Breast epithelium (tissue), 4 donors: Measurements from ENCODE around the gene PCSK5. TPM values are rescaled to one million over a fixed set of nuclear protein-coding genes. Genes with fewer than 3 reads are reported as not detected.

Experiments
- DNase-seq, 2 donors: peaks; one replicate each; pipeline ENCODE4 v3.0.0-alpha.2; 2019; ENCODE audit warnings: low spot score in 2 of 2
- H3K27ac ChIP-seq, 2 donors: fragments of 200-600 bp; sonication (generic) in 1 of 2; one replicate each; pipeline ENCODE4 v1.5.1; 2016 to 2019; ENCODE audit warnings: mild to moderate bottlenecking in 1 of 2
- H3K27me3 ChIP-seq, 2 donors: fragments of 200-600 bp; sonication (generic) in 1 of 2; one replicate each; pipeline versions ENCODE4 v1.5.1 to v1.6.0; 2017 to 2019; ENCODE audit warnings: control low read depth in 1 of 2, mild to moderate bottlenecking in 1 of 2
- H3K36me3 ChIP-seq: fragments of 200-600 bp; one replicate; pipeline ENCODE4 v1.5.1; 2019
- H3K4me1 ChIP-seq, 2 donors: fragments of 200-600 bp; sonication (generic); one replicate each; pipeline ENCODE4 v1.5.1; 2016 to 2019; ENCODE audit warnings: control low read depth in 1 of 2
- H3K4me3 ChIP-seq, 3 donors: fragments of 200-600 bp; sonication (generic); 1 replicate in 2 of 3; 2 replicates in 1 of 3; pipeline ENCODE4 v1.5.1; 2016 to 2019; ENCODE audit warnings: mild to moderate bottlenecking in 3 of 3, moderate library complexity in 2 of 3
- H3K9me3 ChIP-seq, 2 donors: fragments of 200-600 bp; sonication (generic) in 1 of 2; one replicate each; pipeline ENCODE4 v1.5.1; 2016 to 2019; ENCODE audit warnings: control low read depth in 1 of 2
- POLR2A ChIP-seq: fragments of 450-650 bp; IDR thresholded peaks from one replicate; pipeline ENCODE4 v1.6.1; 2016; ENCODE audit warnings: antibody characterized with exemption, mild to moderate bottlenecking, moderate library complexity
- POLR2AphosphoS5 ChIP-seq, 3 donors: sonication (generic); formaldehyde crosslinking; IDR thresholded peaks; one replicate each; pipeline ENCODE4 v1.6.1; 2017; ENCODE audit warnings: antibody characterized with exemption in 3 of 3
- intact Hi-C: fragments of 100-400 bp; cut with DNase I; formaldehyde crosslinking; loops from one replicate; pipeline ENCODE4 v1.15.1; 2023; ENCODE audit warnings: low total_unique reads
- total RNA-seq, 3 donors: library from RNA; depleted of rRNA; stranded (reverse); fragments of >200 nt; gene quantifications; one replicate each; pipeline ENCODE4 v1.1.0, GENCODE V29; 2016
- TF ChIP-seq, protein P1 (sequence below), 3 donors: fragments of 450-650 bp; IDR thresholded peaks; one replicate each; pipeline ENCODE4 v1.5.1; 2016 to 2017; ENCODE audit warnings: antibody characterized with exemption in 3 of 3, mild to moderate bottlenecking in 3 of 3, moderate library complexity in 3 of 3

The PCSK5 gene
- total RNA-seq, 3 donors from 2014 or later = 12.7 to 21.0 (median 19.0) TPM

GRCh38 chr9:75930190-75930589, 39.7 kb downstream of the PCSK5 start:
- intact Hi-C loops = no loop called here
- no peak for DNase-seq
- Histone ChIP-seq H3K4me1 (no peaks in the 10 kb centered on the region), H3K27me3 (no peaks in the 10 kb centered on the region), H3K36me3 (no peaks in the 10 kb centered on the region), H3K4me3 (no peak overlapping the region), H3K9me3 (no peaks in the 10 kb centered on the region), H3K27ac (no peak overlapping the region)
- TF ChIP-seq POLR2AphosphoS5 (IDR thresholded peaks at IDR 0.05) = no peak
- no peak for TF ChIP-seq POLR2A
- TF ChIP-seq, protein P1, sequence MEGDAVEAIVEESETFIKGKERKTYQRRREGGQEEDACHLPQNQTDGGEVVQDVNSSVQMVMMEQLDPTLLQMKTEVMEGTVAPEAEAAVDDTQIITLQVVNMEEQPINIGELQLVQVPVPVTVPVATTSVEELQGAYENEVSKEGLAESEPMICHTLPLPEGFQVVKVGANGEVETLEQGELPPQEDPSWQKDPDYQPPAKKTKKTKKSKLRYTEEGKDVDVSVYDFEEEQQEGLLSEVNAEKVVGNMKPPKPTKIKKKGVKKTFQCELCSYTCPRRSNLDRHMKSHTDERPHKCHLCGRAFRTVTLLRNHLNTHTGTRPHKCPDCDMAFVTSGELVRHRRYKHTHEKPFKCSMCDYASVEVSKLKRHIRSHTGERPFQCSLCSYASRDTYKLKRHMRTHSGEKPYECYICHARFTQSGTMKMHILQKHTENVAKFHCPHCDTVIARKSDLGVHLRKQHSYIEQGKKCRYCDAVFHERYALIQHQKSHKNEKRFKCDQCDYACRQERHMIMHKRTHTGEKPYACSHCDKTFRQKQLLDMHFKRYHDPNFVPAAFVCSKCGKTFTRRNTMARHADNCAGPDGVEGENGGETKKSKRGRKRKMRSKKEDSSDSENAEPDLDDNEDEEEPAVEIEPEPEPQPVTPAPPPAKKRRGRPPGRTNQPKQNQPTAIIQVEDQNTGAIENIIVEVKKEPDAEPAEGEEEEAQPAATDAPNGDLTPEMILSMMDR (IDR thresholded peaks at IDR 0.05) = no peak

GRCh38 chr9:75930730-75931321, 40.4 kb downstream of the PCSK5 start:
- Histone ChIP-seq H3K4me3 (no peak overlapping the region), H3K36me3 (no peaks in the 10 kb centered on the region), H3K27me3 (no peaks in the 10 kb centered on the region), H3K9me3 (no peaks in the 10 kb centered on the region), H3K4me1 (no peaks in the 10 kb centered on the region), H3K27ac (peak overlapping the region in 1 of 2 donors; percentile 54)
- TF ChIP-seq POLR2A (no peak), POLR2AphosphoS5 (IDR thresholded peaks at IDR 0.05) (no peak)
- TF ChIP-seq, protein P1 (IDR thresholded peaks at IDR 0.05) = no peak
- intact Hi-C loops = no loop called here
- no peak for DNase-seq

- Histone ChIP-seq H3K9me3 (no peaks in the 10 kb centered on the region), H3K27me3 (no peaks in the 10 kb centered on the region), H3K27ac (no peak overlapping the region), H3K36me3 (no peaks in the 10 kb centered on the region), H3K4me3 (no peak overlapping the region), H3K4me1 (no peaks in the 10 kb centered on the region)
- intact Hi-C loops = no loop called here
- no peak for DNase-seq
- TF ChIP-seq POLR2A = no peak
- no peak for TF ChIP-seq POLR2AphosphoS5 (IDR thresholded peaks at IDR 0.05)
- TF ChIP-seq, protein P1 (IDR thresholded peaks at IDR 0.05) = no peak
These were observed 43.5 kb downstream of the PCSK5 start for GRCh38 chr9:75933982-75934381.

DNA sequence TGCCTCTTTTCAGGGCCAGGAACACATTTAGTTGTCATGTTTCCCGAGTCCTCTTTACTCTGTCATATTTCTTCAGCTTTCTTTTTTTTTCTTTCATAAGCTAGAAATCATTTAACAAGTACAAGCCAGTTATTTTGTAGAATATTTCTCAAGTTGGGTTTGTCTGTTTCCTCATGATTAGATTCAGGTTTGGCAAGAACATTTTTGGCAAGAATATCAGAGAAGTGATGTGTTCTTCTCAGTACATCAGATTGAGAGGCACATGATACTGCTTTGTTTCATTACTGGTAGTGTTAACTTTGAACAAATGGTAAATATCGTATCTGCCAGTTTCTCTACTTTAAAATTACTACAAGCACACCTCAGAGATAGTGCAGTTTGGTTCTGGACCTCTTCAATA, 45.1 kb downstream of the PCSK5 start:
- intact Hi-C loops = no loop called here
- no peak for TF ChIP-seq POLR2A
- TF ChIP-seq POLR2AphosphoS5 (IDR thresholded peaks at IDR 0.05) = no peak
- TF ChIP-seq, protein P1 (IDR thresholded peaks at IDR 0.05) = no peak
- Histone ChIP-seq H3K9me3 (no peaks in the 10 kb centered on the region), H3K36me3 (no peaks in the 10 kb centered on the region), H3K27me3 (no peaks in the 10 kb centered on the region), H3K27ac (no peak overlapping the region), H3K4me3 (no peak overlapping the region), H3K4me1 (no peaks in the 10 kb centered on the region)
- no peak for DNase-seq

DNA sequence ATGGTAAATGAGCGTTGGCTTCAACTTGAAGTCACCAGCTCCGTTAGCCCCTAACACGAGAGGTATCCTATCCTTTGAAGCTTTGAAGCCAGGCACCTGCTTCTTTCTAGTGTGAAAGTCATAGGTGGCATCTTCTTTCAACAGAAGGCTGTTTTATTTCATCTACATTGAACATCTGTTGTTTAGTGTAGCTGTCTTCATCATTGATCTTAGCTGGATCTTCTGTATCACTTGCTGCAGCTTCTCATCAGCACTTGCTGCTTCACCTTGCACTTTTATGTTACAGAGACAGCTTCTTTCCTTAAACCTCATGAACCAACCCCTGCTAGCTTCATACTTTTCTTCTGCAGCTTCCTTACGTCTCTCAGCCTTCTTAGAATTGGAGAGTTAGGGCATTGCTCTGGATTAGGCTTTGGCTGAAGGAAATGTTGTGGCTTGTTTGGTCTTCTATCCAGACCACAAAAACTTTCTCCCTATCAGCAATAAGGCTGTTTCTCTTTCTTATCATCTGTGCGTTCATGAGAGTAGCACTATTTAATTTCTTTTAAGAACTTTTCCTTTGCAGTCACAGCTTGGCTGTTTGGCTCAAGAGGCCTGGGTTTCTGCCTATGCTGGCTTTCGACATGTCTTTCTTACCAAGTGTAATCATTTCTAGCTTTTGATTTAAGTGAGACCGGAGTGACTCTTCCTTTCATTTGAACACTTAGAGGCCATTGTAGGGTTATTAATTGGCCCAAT, 47.2 kb downstream of the PCSK5 start:
- intact Hi-C loops = no loop called here
- Histone ChIP-seq H3K27ac (no peak overlapping the region), H3K36me3 (no peaks in the 10 kb centered on the region), H3K27me3 (no peaks in the 10 kb centered on the region), H3K4me1 (no peaks in the 10 kb centered on the region), H3K4me3 (no peak overlapping the region), H3K9me3 (no peaks in the 10 kb centered on the region)
- no peak for DNase-seq
- TF ChIP-seq POLR2A (no peak), POLR2AphosphoS5 (IDR thresholded peaks at IDR 0.05) (no peak)
- TF ChIP-seq, protein P1 (IDR thresholded peaks at IDR 0.05) = no peak
